Head of caudate nucleus (tissue), 42 donors: ENCODE measurements around the gene FBXL4.

Source experiments
- DNase-seq, 42 donors: peaks; one replicate each; pipeline versions ENCODE4 v3.0.0 to v3.0.0-alpha.2; 2020 to 2021; ENCODE audit warnings: mixed read lengths in 7 of 42
- intact Hi-C: fragments of 100-400 bp; cut with DNase I; formaldehyde crosslinking; loops from one replicate; pipeline ENCODE4 v1.15.0; 2022

The FBXL4 gene

GRCh38 chr6:98843271-98844243 is 104.2 kb downstream of the FBXL4 start:
- DNase-seq = peak in 30 of 42 donors; percentile 15 to 79 (median 56)
- intact Hi-C loops = loop anchor here (5.0 to 10.0 kb wide), 4 partner anchors 789 to 1779 kb away; no protein-coding TSS in a partner anchor

- peak in 26 of 42 donors; percentile 24 to 73 (median 46) for DNase-seq
- intact Hi-C loops = loop anchor here (5.0 to 10.0 kb wide), 4 partner anchors 788 to 1778 kb away; no protein-coding TSS in a partner anchor
These were observed 105.2 kb downstream of the FBXL4 start for GRCh38 chr6:98842342-98843180.

DNA sequence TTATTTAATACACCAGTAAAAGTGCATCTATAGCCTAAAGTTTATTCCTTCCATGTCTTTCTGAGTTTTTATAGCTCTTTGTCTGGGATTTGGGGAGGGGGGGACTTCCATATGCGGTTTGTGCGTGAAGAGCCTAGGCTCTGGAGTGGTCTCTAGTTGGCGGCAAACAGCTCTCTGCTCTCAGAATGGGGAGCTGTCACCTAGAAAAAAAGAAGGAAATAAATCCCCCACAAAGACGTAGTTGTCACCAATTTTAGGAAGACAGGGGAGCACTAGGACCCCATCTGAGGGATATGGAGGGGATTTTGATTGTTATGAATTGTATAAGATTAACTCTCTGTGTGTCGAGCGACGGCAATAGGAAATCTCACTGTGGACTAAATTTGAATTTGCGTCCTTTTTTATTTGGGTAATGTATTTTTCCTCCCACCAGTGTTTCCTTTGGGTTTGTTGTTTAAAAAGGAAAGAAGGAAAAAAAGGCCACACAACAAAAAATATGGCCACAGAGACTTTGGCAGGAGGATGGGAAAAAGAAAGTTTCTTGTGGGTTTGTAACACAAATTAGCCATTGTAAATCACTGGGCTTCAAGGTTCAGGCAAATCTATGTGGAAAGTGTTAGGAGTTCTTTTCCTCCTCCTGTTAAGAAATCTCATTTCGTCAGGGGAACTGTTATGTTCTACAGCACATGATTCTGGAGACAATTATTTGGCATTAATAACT is 106.0 kb downstream of the FBXL4 start:
- peak in 2 of 42 donors; percentile 20 to 24 for DNase-seq
- intact Hi-C loops = loop anchor here (5.0 to 10.0 kb wide), 4 partner anchors 787 to 1777 kb away; no protein-coding TSS in a partner anchor

- intact Hi-C loops = loop anchor here (5.0 to 10.0 kb wide), 4 partner anchors 786 to 1776 kb away; no protein-coding TSS in a partner anchor
- peak in 1 of 42 donors; percentile 37 for DNase-seq
These were observed 106.7 kb downstream of the FBXL4 start for GRCh38 chr6:98840996-98841513.

DNA sequence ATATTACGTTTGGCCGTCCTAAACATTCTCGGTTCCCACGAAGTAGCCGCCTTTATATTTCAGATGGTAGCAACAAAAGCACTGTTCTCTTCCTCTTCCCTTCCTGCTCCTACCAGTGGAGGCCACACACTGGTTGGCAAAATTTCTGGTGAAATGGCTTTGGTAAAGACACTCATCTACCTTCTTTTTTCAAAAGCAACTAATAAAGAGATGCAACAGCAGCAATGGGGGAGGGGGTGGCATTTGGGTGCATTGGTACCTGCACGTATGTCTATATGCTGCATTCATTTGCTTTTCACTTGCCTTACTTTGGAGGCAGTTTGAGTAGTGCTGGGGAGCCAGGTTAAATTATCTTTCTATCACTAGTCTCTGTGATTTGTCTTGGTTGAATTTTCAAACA is 107.4 kb downstream of the FBXL4 start:
- intact Hi-C loops = loop anchor here (5.0 to 10.0 kb wide), 4 partner anchors 786 to 1776 kb away; no protein-coding TSS in a partner anchor
- peak in 3 of 42 donors; percentile 14 to 61 (median 29) for DNase-seq

DNA sequence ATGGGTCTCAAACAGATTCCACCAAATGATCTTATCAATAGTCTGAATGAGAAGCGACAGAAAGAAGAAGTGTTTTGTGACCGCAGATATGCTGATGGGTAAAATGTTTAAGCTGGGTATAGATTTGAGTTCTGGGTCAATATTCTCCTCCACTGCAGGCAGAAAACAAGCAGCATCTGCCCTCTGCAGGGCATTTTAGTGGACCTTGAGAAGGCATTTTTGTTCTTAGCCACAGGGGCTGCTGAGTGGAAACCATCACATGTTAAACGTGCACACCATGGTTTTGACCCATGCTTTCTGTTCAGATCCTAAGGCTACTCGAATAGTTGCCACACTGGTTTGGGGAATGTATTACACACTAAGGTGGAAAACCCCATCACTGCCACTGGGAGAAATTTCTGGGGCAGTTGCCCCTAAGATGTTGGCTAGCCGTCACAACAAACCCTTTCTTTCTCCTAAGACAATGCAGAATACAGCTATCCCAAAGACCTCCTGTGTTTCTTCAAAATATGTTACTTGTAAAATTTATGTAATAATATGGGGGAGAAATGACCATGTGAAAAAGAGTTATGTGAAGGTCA is 107.9 kb downstream of the FBXL4 start:
- intact Hi-C loops = loop anchor here (5.0 to 10.0 kb wide), 5 partner anchors 195 to 1775 kb away; no protein-coding TSS in a partner anchor
- peak in 35 of 42 donors; percentile 27 to 87 (median 67) for DNase-seq

DNA sequence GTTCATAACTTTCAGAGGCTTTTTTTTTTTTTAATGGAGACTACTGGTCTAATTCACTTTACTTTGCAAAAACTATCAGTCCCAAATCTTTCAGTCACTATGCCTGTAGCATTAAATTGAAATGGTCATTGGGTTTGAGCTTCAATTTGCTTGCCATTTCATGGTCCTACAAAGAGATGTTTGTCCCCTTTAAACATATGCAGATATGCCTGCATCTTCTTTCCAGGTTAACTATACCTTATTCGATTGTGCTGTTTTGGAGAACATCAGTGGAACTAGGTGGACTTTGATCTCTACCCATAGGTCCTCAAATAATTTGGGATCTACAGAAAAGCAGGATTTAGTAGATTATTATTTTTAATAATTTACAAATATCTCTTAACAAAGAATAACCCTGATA is 108.8 kb downstream of the FBXL4 start:
- DNase-seq = no peak

GRCh38 chr6:98838032-98838431 is 109.7 kb downstream of the FBXL4 start:
- peak in 9 of 42 donors; percentile 14 to 64 (median 32) for DNase-seq
- intact Hi-C loops = loop anchor here (10.0 kb wide), 1 partner anchor 193 kb away; no protein-coding TSS in a partner anchor

More for the DNA sequence above, 108.8 kb downstream of the FBXL4 start:
- intact Hi-C loops = loop anchor here (10.0 kb wide), 1 partner anchor 194 kb away; no protein-coding TSS in a partner anchor

DNA sequence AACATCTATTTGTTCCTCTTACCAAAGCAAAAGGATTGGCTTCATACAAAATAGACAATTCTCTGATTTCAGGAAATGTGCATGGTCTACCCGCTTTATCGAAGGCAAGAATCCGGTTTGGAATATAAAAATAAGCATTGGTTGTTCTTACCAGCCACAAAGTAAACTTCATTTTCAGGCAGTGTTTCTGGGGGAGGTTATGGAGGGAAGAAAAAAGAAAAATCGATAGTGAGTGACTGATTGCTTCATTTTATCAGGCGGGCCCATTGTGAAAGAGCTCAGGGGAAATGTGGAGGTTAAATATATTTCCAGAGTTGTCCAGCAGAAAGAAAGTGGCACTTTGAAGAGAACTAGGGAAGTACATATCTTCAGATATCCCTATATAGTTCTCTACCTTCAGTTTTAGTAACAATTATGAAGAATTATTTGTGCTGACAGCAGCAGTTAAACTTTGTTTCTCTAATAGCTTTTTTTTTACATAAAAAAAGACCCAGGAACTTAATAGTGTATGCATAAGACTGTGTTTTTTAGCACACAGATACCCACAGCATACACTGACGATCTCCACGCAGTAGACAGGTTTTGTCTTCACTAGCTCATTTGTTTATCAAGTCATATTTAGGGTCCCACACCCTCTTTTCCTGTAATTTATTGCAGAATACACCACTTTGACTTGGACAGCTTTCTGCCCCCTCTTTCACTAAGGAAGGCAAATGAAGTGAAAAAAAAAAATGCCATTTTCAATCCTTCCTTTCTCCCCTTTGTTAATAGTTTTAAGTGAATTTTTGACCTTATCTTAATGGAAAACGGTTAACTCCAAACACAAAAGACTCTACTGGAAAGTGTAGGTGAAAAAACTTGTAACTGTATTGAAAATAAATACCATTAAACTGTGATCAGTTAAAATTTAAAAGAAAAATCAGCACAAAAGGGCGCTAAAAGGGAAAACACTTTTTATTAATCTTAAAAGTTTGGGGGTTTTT is 110.5 kb downstream of the FBXL4 start:
- peak in 1 of 42 donors; percentile 15 for DNase-seq
- intact Hi-C loops = loop anchor here (10.0 kb wide), 1 partner anchor 192 kb away; no protein-coding TSS in a partner anchor

- intact Hi-C loops = loop anchor here (10.0 kb wide), 1 partner anchor 191 kb away; no protein-coding TSS in a partner anchor
- DNase-seq = peak in 41 of 42 donors; percentile 58 to 89 (median 76)
These were observed 111.5 kb downstream of the FBXL4 start for GRCh38 chr6:98836025-98836961.

DNA sequence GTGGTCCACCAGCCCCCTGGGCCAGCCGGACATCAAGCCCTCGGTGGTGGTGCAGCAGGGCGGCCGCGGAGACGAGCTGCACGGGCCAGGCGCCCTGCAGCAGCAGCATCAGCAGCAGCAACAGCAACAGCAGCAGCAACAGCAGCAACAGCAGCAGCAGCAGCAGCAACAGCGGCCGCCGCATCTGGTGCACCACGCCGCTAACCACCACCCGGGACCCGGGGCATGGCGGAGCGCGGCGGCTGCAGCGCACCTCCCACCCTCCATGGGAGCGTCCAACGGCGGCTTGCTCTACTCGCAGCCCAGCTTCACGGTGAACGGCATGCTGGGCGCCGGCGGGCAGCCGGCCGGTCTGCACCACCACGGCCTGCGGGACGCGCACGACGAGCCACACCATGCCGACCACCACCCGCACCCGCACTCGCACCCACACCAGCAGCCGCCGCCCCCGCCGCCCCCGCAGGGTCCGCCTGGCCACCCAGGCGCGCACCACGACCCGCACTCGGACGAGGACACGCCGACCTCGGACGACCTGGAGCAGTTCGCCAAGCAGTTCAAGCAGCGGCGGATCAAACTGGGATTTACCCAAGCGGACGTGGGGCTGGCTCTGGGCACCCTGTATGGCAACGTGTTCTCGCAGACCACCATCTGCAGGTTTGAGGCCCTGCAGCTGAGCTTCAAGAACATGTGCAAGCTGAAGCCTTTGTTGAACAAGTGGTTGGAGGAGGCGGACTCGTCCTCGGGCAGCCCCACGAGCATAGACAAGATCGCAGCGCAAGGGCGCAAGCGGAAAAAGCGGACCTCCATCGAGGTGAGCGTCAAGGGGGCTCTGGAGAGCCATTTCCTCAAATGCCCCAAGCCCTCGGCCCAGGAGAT is 112.4 kb downstream of the FBXL4 start:
- peak in 32 of 42 donors; percentile 29 to 78 (median 46) for DNase-seq
- intact Hi-C loops = loop anchor here (10.0 kb wide), 1 partner anchor 191 kb away; no protein-coding TSS in a partner anchor

DNA sequence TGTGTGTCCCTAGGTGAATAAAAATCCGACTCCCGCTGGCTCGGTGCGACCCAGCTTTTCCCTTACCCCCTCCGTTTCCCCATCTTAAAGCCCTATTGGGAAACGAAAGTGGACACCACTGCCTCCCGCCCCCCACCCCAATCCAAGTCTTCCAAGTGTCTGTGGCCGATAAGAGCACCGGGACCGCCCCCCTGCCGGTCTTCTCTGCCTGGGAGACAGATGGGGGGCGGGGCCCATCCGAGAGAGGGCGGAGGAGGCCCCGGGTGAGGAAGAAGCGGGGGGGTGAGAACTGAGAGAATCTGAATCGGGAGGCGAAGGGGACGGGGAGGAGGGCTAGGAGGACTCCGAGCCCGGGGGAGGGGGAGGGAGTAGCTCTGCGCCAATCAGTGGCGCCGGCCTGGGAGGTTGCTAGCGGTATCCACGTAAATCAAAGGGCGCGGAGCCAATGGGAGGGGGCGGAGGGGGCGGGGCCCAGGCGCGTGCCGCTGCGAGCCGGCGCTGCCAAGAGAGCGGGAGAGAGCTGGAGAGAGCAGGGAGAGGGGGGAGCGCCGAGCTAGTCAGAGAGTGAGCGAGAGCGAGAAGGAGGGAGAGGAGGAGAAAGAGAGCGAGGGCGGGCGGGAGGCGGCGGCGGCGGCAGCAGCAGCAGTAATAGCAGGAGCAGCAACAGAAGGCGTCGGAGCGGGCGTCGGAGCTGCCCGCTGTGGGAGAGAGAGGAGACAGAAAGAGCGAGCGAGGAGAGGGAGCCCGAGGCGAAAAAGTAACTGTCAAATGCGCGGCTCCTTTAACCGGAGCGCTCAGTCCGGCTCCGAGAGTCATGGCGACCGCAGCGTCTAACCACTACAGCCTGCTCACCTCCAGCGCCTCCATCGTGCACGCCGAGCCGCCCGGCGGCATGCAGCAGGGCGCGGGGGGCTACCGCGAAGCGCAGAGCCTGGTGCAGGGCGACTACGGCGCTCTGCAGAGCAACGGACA is 113.4 kb downstream of the FBXL4 start, which contains the start of gene POU3F2:
TSS of gene POU3F2 (plus strand) at position 515 of the 972 bp plus-strand sequence. CDS start at position 815, 300 bp downstream.
- intact Hi-C loops = loop anchor here (10.0 kb wide), 1 partner anchor 190 kb away; no protein-coding TSS in a partner anchor
- peak; percentile 91 to 99 (median 97) for DNase-seq
